CD14-positive monocyte (primary cell): ENCODE results near the gene SLC35A3. TPM values are rescaled to one million over a fixed set of nuclear protein-coding genes. Genes with fewer than 3 reads are reported as not detected.

ENCODE experiments used
- DNase-seq, 3 donors: peaks; one replicate each; pipeline ENCODE4 v3.0.0-alpha.2; 2011 to 2022
- H2AFZ ChIP-seq: 2 replicates; pipeline ENCODE4 v1.6.0; 2012; ENCODE audit warnings: mild to moderate bottlenecking, low read depth, low read length, inconsistent platforms; ENCODE audit not compliant: insufficient read depth, poor library complexity, severe bottlenecking
- H3K27ac ChIP-seq, 2 donors: 1 replicate in 1 of 2; 2 replicates in 1 of 2; pipeline ENCODE4 v1.5.1; 2012 to 2013; ENCODE audit warnings: low read length in 2 of 2, control low read depth in 1 of 2, inconsistent platforms in 1 of 2, low read depth in 1 of 2, mild to moderate bottlenecking in 1 of 2
- H3K27me3 ChIP-seq, 2 donors: one replicate each; pipeline versions ENCODE4 v1.6.0 to v1.6.1; 2011 to 2013; ENCODE audit warnings: low read length in 2 of 2; ENCODE audit not compliant: control insufficient read depth in 2 of 2, insufficient read depth in 2 of 2
- H3K36me3 ChIP-seq, 2 donors: replicated peaks in 1 of 2; 1 replicate in 1 of 2; 2 replicates in 1 of 2; pipeline versions ENCODE4 v1.5.1 to v1.6.1; 2012 to 2013; ENCODE audit warnings: low read length in 2 of 2, control low read depth in 1 of 2, inconsistent platforms in 1 of 2, mild to moderate bottlenecking in 1 of 2; ENCODE audit not compliant: insufficient read depth in 2 of 2, control insufficient read depth in 1 of 2
- H3K4me1 ChIP-seq, 2 donors: 1 replicate in 1 of 2; 2 replicates in 1 of 2; pipeline versions ENCODE4 v1.5.1 to v1.6.1; 2012 to 2013; ENCODE audit warnings: low read length in 2 of 2, control low read depth in 1 of 2, inconsistent platforms in 1 of 2, mild to moderate bottlenecking in 1 of 2, moderate library complexity in 1 of 2; ENCODE audit not compliant: insufficient read depth in 2 of 2, control insufficient read depth in 1 of 2
- H3K4me2 ChIP-seq: replicated peaks from 2 replicates; pipeline ENCODE3; 2012; ENCODE audit warnings: low read length, moderate library complexity, mild to moderate bottlenecking; ENCODE audit not compliant: poor library complexity, severe bottlenecking; ENCODE audit errors: extremely low read depth
- H3K4me3 ChIP-seq, 3 experiments: fragments of 200-600 bp in 1 of 3; sonication (generic) in 1 of 3; replicated peaks in 1 of 3; 1 replicate in 2 of 3; 2 replicates in 1 of 3; pipeline ENCODE4 v1.5.1; 2011 to 2013; ENCODE audit warnings: low read length in 3 of 3, mild to moderate bottlenecking in 3 of 3, control low read depth in 2 of 3, low read depth in 2 of 3, inconsistent platforms in 1 of 3, moderate library complexity in 1 of 3
- H3K79me2 ChIP-seq: 2 replicates; pipeline ENCODE4 v1.6.0; 2012; ENCODE audit warnings: mild to moderate bottlenecking, control low read depth, inconsistent platforms, low read length, moderate library complexity; ENCODE audit not compliant: insufficient read depth
- H3K9ac ChIP-seq: 2 replicates; pipeline ENCODE4 v1.6.0; 2017; ENCODE audit warnings: low read length, mild to moderate bottlenecking; ENCODE audit not compliant: insufficient read depth, poor library complexity, severe bottlenecking
- H3K9me3 ChIP-seq, 2 donors: replicated peaks in 1 of 2; 1 replicate in 1 of 2; 2 replicates in 1 of 2; pipeline versions ENCODE4 v1.5.1 to v1.6.1; 2012 to 2013; ENCODE audit warnings: low read length in 2 of 2, control low read depth in 1 of 2; ENCODE audit not compliant: control insufficient read depth in 1 of 2, insufficient read depth in 1 of 2
- H4K20me1 ChIP-seq: 2 replicates; pipeline ENCODE4 v1.6.0; 2012; ENCODE audit warnings: mild to moderate bottlenecking, low read length, control low read depth, moderate library complexity; ENCODE audit not compliant: insufficient read depth
- H3K27ac Mint-ChIP-seq, 7 donors: one replicate each; pipeline ENCODE4 v1.8.0; 2020; ENCODE audit warnings: mild to moderate bottlenecking in 7 of 7, mixed read lengths in 7 of 7, moderate library complexity in 6 of 7, inconsistent platforms in 2 of 7
- H3K27me3 Mint-ChIP-seq, 3 donors: one replicate each; pipeline ENCODE4 v1.8.0; 2021 to 2022; ENCODE audit warnings: low read depth in 3 of 3, mild to moderate bottlenecking in 3 of 3, mixed read lengths in 3 of 3, moderate library complexity in 3 of 3, inconsistent platforms in 1 of 3
- H3K36me3 Mint-ChIP-seq, 2 donors: one replicate each; pipeline ENCODE4 v1.8.0; 2020; ENCODE audit warnings: mixed read lengths in 2 of 2, inconsistent platforms in 1 of 2, mild to moderate bottlenecking in 1 of 2
- H3K4me1 Mint-ChIP-seq: one replicate; pipeline ENCODE4 v1.8.0; 2020; ENCODE audit warnings: mild to moderate bottlenecking, mixed read lengths
- H3K4me3 Mint-ChIP-seq, 2 donors: one replicate each; pipeline ENCODE4 v1.8.0; 2020; ENCODE audit warnings: mild to moderate bottlenecking in 2 of 2, mixed read lengths in 2 of 2, moderate library complexity in 1 of 2
- H3K9me3 Mint-ChIP-seq, 7 donors: one replicate each; pipeline ENCODE4 v1.8.0; 2020 to 2022; ENCODE audit warnings: mixed read lengths in 7 of 7, mild to moderate bottlenecking in 6 of 7, moderate library complexity in 6 of 7, inconsistent platforms in 2 of 7
- WGBS: methylation state at CpG from one replicate; pipeline ENCODE4 v1.1.5; 2013; ENCODE audit warnings: missing lambda C conversion rate; ENCODE audit not compliant: insufficient coverage; 5-methylcytosine and 5-hydroxymethylcytosine counted together
- intact Hi-C, 2 donors: fragments of 100-400 bp; cut with micrococcal nuclease; formaldehyde crosslinking; loops; one replicate each; pipeline versions ENCODE4 v1.15.0 to v1.15.1; 2023
- polyA plus RNA-seq, 3 donors: library from polyadenylated mRNA; depleted of rRNA in 1 of 3; unstranded in 2 of 3; stranded (reverse) in 1 of 3; fragments of 300-500 nt in 2 of 3; fragments of >200 nt in 1 of 3; fragmentation: Illumina TruSeq in 2 of 3; gene quantifications; 1 replicate in 2 of 3; 2 replicates in 1 of 3; pipeline ENCODE4 v1.2.3, GENCODE V29; 2012 to 2021
- TF ChIP-seq, protein P1 (sequence below): fragments of 200-600 bp; IDR thresholded peaks from one replicate; pipeline ENCODE4 v1.8.0; 2022; ENCODE audit warnings: antibody characterized with exemption, mild to moderate bottlenecking

The SLC35A3 gene
- polyA plus RNA-seq, 3 donors: 10.1 to 14.3 (median 13.0) TPM

DNA sequence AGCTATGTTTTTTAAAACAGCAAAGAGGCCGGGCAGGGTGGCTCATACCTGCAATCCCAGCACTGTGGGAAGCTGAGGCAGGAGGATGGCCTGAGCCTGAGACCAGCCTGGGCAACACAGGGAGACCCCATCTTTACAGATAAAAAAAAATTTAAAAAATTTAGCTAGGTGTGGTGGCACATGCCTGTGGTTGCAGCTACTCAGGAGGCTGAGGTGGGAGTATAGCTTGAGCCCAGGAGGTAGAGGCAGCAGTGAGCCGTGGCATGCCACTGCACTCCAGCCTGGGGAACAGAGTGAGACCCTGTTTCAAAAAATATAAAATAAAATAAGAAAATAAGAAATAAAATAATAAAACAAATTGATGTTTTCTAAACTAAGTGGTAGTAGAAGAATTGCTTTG is 8.4 kb downstream of the SLC35A3 start:
- no peak overlapping the region for H3K4me3 Mint-ChIP-seq
- no CpG with 5 or more reads among the region's 2 CpGs for WGBS
- TF ChIP-seq, protein P1, sequence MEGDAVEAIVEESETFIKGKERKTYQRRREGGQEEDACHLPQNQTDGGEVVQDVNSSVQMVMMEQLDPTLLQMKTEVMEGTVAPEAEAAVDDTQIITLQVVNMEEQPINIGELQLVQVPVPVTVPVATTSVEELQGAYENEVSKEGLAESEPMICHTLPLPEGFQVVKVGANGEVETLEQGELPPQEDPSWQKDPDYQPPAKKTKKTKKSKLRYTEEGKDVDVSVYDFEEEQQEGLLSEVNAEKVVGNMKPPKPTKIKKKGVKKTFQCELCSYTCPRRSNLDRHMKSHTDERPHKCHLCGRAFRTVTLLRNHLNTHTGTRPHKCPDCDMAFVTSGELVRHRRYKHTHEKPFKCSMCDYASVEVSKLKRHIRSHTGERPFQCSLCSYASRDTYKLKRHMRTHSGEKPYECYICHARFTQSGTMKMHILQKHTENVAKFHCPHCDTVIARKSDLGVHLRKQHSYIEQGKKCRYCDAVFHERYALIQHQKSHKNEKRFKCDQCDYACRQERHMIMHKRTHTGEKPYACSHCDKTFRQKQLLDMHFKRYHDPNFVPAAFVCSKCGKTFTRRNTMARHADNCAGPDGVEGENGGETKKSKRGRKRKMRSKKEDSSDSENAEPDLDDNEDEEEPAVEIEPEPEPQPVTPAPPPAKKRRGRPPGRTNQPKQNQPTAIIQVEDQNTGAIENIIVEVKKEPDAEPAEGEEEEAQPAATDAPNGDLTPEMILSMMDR: no peak

DNA sequence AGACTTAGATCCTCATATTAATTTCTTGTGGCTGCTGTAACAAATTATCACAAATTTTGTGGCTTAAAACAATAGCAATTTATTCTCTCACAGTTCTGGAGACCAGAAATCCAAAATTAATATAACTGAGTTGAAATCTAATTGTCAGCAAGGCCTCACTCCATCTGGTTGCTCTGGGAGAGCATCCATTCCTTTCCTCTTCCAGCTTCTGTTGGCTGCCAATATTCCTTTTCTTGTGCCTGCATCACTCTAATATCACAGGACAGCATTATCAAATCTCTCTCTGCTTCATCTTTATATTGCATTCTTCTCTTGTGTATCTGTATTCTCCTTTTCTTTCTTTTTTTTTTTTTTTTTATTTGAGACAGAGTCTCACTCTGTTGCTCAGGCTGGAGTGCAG is 9.3 kb downstream of the SLC35A3 start:
- no peak overlapping the region for H3K27ac Mint-ChIP-seq
- H3K27me3 Mint-ChIP-seq: no peaks in the 10 kb centered on the region
- intact Hi-C loops: no loop called here
- Histone ChIP-seq H3K9me3 (peaks cover 0 to 3% of the 10 kb centered on the region in 2 donors), H2AFZ (no peak overlapping the region), H3K4me3 (no peak overlapping the region), H3K4me1 (no peaks in the 10 kb centered on the region), H3K4me2 (no peak overlapping the region), H3K27me3 (no peaks in the 10 kb centered on the region), H3K9ac (no peak overlapping the region), H3K79me2 (peaks cover 16% of the 10 kb centered on the region), H4K20me1 (no peaks in the 10 kb centered on the region), H3K36me3 (peaks cover 16 to 30% of the 10 kb centered on the region in 2 donors), H3K27ac (no peak overlapping the region)
- H3K4me3 Mint-ChIP-seq: no peak overlapping the region
- no peak for DNase-seq
- TF ChIP-seq, protein P1: no peak
- peaks cover 2 to 9% (median 4%) of the 10 kb centered on the region in 7 donors for H3K9me3 Mint-ChIP-seq
- H3K36me3 Mint-ChIP-seq: peaks cover 13 to 31% of the 10 kb centered on the region in 2 donors
- H3K4me1 Mint-ChIP-seq: peaks cover 2% of the 10 kb centered on the region

More for the DNA sequence above, 8.4 kb downstream of the SLC35A3 start:
- DNase-seq: no peak
- Histone ChIP-seq H3K27ac (no peak overlapping the region), H3K36me3 (peaks cover 16 to 30% of the 10 kb centered on the region in 2 donors), H2AFZ (no peak overlapping the region), H3K4me1 (no peaks in the 10 kb centered on the region), H3K79me2 (peaks cover 24% of the 10 kb centered on the region), H3K4me2 (no peak overlapping the region), H3K4me3 (no peak overlapping the region), H3K9ac (no peak overlapping the region), H4K20me1 (no peaks in the 10 kb centered on the region), H3K27me3 (no peaks in the 10 kb centered on the region), H3K9me3 (peaks cover 0 to 3% of the 10 kb centered on the region in 2 donors)
- intact Hi-C loops: no loop called here
- Mint-ChIP-seq H3K27me3 (no peaks in the 10 kb centered on the region), H3K27ac (no peak overlapping the region), H3K4me1 (peaks cover 2% of the 10 kb centered on the region), H3K36me3 (peaks cover 13 to 27% of the 10 kb centered on the region in 2 donors), H3K9me3 (peaks cover 2 to 8% (median 3%) of the 10 kb centered on the region in 7 donors)
